ENCODE data around the gene DIP2C. TPM values are rescaled to one million over a fixed set of nuclear protein-coding genes. Genes with fewer than 3 reads are reported as not detected.
"Not testable (repeated sequence)": the region's sequence is repeated elsewhere in the genome, so short reads cannot be mapped to it uniquely, and the experiment has no call there.

DIP2C gene
- total RNA-seq, 1 donor from 2014 or later: 1.6 TPM

DNA sequence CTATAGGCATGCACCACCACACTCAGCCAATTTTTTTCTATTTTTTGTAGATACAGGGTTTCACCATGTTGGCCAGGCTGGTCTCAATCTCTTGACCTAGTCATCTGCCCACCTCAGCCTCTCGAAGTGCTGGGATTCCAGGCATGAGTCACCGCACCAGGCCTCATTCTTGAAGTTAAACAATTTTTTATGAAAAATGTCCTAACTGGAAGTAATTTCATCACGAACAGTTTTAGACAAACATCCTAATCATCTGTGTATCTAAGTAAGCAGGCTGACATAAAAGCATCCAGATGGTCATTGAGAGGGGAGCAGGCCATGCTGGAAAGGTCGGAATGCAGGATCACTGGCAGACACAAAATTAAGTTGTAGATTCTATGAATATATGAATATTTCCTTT is 285.1 kb downstream of the DIP2C start:
- Mint-ChIP-seq H3K27me3 (ENCODE audit: insufficient read depth) (peaks cover 3% of the 10 kb centered on the region), H3K27ac (no peak overlapping the region), H3K36me3 (ENCODE audit: low read depth) (no peaks in the 10 kb centered on the region), H3K4me1 (ENCODE audit: low read depth) (no peaks in the 10 kb centered on the region), H3K4me3 (no peak overlapping the region), H3K9me3 (no peaks in the 10 kb centered on the region)
- intact Hi-C loops (cut with micrococcal nuclease): no loop called here
- DNase-seq (ENCODE audit: low spot score): no peak

DNA sequence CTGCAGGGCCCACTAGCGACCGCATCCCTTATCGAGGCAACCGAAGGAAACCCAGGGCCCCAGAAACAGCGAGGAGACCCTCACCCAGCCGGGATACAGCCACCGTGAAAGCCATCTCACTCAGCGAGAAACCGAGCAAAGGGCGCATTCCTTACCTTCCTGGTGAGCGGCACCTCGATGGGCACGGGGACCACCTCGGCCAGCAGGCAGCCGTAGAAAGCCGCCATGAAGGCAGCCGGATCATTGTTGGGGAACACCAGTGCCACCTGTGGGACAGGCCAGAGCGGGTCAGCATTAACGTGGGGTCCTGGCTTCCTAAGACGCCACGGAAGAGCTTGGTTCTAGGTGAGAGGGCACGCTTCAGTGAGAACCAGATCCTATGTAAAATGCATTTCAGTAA is 290.5 kb downstream of the DIP2C start:
- H3K27me3 Mint-ChIP-seq (ENCODE audit: insufficient read depth): peaks cover 2% of the 10 kb centered on the region
- intact Hi-C loops (cut with micrococcal nuclease): no loop called here
- H3K4me1 Mint-ChIP-seq (ENCODE audit: low read depth): no peaks in the 10 kb centered on the region
- no peaks in the 10 kb centered on the region for H3K36me3 Mint-ChIP-seq (ENCODE audit: low read depth)
- DNase-seq (ENCODE audit: low spot score): no peak
- H3K4me3 Mint-ChIP-seq: no peak overlapping the region
- H3K27ac Mint-ChIP-seq: no peak overlapping the region
- H3K9me3 Mint-ChIP-seq: no peaks in the 10 kb centered on the region

DNA sequence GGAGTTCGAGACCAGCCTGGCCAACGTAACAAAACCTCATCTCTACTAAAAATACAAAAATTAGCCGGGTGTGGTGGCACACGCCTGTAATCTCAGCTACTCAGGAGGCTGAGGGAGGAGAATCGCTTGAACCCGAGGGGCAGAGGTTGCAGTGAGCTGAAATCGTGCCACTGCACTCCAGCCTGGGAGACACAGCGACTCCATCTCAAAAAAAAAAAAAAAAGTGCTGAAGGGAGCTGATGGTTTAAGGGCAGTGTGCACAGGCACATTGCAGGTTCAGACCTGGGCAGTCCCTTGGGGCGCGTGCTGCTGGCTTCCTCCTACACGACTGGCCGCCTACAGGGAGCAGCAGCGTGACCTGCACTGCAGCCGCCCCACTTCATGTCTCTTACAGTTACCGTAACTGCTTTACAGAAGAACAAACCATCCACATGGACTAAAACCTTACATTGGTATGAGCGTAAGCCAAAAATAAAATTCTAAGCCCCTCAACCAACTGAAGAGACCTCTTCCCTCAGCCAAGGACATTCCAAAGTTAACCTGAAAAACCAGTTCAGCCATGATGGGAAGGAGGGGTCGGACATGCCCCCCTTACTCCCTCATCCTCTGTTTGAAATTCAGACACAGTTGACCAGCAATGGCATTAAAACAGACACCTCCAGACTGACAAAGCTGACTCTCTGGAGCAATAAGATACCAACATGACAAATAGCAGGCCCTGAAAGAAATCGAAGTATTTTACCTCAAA is 292.0 kb downstream of the DIP2C start:
- intact Hi-C loops (cut with micrococcal nuclease): no loop called here
- H3K4me3 Mint-ChIP-seq: no peak overlapping the region
- H3K4me1 Mint-ChIP-seq (ENCODE audit: low read depth): no peaks in the 10 kb centered on the region
- H3K9me3 Mint-ChIP-seq: no peaks in the 10 kb centered on the region
- H3K36me3 Mint-ChIP-seq (ENCODE audit: low read depth): no peaks in the 10 kb centered on the region
- no peak for DNase-seq (ENCODE audit: low spot score)
- no peak overlapping the region for H3K27ac Mint-ChIP-seq
- peaks cover 2% of the 10 kb centered on the region for H3K27me3 Mint-ChIP-seq (ENCODE audit: insufficient read depth)

DNA sequence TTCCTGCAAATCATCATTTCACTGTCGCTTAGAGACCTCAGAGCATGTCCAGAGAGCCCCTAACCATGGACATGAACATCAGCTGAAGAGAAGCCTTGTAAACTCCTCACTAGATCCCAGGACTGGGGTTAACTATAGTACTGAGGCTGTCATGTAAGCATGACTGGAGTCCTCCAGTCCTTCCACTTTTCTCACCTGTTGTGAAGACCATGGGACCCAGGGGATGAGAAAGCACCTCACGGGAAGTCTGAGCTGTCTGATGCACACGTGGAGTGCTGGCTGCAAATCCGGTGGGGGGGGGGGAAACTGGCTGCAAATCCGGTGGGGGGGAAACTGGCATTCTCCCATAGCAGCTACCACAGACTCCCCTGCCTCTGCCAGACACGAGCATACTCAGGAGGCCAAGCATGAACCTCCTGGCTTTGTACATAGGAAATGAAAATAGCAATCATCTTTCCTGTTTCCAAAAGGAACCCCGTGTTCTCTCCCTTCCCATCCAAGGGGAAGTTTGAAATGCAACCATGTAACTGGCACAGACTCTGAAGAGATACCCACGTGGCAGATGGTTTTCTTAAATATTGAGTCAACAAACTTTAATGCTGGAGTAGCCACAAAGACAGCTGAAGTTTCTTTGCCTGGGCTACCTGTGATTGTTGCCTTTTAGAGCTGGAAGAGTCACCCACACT is 292.8 kb downstream of the DIP2C start:
- H3K27me3 Mint-ChIP-seq (ENCODE audit: insufficient read depth): peaks cover 2% of the 10 kb centered on the region
- intact Hi-C loops (cut with micrococcal nuclease): no loop called here
- DNase-seq (ENCODE audit: low spot score): no peak
- H3K36me3 Mint-ChIP-seq (ENCODE audit: low read depth): no peaks in the 10 kb centered on the region
- H3K27ac Mint-ChIP-seq: no peak overlapping the region
- no peak overlapping the region for H3K4me3 Mint-ChIP-seq
- H3K9me3 Mint-ChIP-seq: no peaks in the 10 kb centered on the region
- no peaks in the 10 kb centered on the region for H3K4me1 Mint-ChIP-seq (ENCODE audit: low read depth)

DNA sequence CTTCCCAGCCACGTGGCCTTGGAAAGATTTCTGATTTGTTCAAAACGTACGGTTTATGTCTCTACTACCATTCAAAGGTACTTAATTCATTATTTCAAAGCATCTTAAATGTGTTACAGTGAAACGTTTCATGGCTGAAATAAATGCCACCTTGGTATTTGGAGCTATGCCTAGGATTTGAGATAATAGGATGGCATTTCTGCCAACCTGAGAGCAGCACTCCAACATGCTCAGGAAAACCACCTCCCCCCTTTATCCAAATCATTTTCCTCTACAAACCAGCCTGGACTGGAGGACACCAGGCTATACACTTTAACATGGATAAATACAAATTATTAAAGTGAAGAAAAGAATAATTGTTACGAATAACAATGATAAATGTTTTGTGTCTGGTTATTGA is 293.4 kb downstream of the DIP2C start:
- no peaks in the 10 kb centered on the region for H3K4me1 Mint-ChIP-seq (ENCODE audit: low read depth)

DNA sequence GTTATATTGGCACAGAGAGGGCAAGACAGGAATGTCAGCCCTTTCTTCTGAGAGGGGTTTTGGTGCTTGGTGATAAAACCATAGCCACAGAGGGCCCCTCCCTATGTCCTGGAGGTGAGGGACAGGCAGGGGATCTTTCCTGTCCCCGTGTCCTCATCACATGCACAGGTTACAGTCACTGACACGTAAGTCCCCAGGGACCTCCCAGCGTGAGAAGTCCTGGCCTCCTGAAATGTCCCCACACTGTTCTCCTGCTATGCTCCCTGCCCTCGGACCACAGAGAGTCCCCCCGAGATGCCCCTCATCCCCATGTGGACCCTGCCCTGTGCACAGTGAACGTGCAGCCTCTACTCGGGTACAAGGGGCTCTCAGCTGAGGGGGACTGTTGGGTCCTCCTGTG is 293.8 kb downstream of the DIP2C start:
- Mint-ChIP-seq H3K27ac (no peak overlapping the region), H3K4me3 (no peak overlapping the region), H3K4me1 (ENCODE audit: low read depth) (no peaks in the 10 kb centered on the region), H3K9me3 (no peaks in the 10 kb centered on the region), H3K27me3 (ENCODE audit: insufficient read depth) (peaks cover 2% of the 10 kb centered on the region), H3K36me3 (ENCODE audit: low read depth) (no peaks in the 10 kb centered on the region)
- DNase-seq (ENCODE audit: low spot score): no peak
- intact Hi-C loops (cut with micrococcal nuclease): no loop called here

More for the DNA sequence above, 293.4 kb downstream of the DIP2C start:
- Mint-ChIP-seq H3K9me3 (no peaks in the 10 kb centered on the region), H3K27ac (no peak overlapping the region), H3K27me3 (ENCODE audit: insufficient read depth) (peaks cover 2% of the 10 kb centered on the region), H3K36me3 (ENCODE audit: low read depth) (no peaks in the 10 kb centered on the region), H3K4me3 (no peak overlapping the region)
- DNase-seq (ENCODE audit: low spot score): no peak
- intact Hi-C loops (cut with micrococcal nuclease): no loop called here

DNA sequence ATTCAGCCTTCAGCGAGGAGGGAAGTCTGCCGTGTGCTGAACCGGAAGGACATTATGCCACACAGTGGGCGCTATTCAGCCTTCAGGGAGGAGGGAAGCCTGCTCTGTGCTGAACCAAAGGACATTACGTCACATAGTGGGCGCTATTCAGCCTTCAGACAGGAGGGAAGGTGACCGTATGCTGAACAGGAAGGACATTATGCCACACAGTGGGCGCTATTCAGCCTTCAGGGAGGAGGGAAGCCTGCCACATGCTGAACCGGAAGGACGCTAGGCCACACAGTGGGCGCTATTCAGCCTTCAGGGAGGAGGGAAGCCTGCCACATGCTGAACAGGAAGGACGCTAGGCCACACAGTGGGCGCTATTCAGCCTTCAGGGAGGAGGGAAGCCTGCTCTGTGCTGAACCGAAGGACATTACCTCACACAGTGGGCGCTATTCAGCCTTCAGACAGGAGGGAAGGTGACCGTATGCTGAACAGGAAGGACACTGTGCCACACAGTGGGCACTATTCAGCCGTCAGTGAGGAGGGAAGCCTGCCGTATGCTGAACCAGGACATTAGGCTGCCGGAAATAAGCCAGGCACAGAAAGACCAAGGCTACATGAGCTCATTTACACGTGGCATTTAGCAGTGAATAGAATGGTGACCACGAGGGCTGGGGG is 294.9 kb downstream of the DIP2C start:
- H3K9me3 Mint-ChIP-seq: not testable (repeated sequence)

DNA sequence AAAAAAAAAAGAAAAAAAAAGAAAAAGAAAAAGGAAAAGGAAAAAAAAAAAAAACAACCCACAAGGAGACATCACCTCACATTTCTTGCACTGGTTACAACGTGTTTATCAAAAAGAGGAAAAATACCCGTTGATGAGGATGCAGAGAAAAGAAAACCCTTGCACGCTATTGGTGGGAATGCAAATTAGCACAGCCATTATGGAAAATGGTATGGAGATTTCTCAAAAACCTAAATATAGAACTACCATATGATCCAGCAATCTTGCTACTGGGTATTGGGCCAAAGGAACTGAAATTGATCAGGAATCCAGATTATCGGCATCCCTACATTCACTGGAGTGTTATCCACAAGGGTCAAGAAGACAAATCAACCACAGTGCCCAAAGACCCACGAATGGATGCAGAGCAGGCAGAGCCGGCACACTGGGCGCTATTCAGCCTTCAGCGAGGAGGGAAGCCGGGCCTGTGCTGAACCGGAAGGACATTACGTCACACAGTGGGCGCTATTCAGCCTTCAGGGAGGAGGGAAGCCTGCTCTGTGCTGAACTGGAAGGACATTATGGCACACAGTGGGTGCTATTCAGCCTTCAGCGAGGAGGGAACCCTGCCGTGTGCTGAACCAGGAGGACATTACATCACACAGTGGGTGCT is 295.6 kb downstream of the DIP2C start:
- no peaks in the 10 kb centered on the region for H3K4me1 Mint-ChIP-seq (ENCODE audit: low read depth)
- intact Hi-C loops (cut with micrococcal nuclease): no loop called here
- no peaks in the 10 kb centered on the region for H3K36me3 Mint-ChIP-seq (ENCODE audit: low read depth)
- H3K9me3 Mint-ChIP-seq: no peaks in the 10 kb centered on the region
- no peak overlapping the region for H3K4me3 Mint-ChIP-seq
- no peak for DNase-seq (ENCODE audit: low spot score)
- H3K27me3 Mint-ChIP-seq (ENCODE audit: insufficient read depth): peaks cover 2% of the 10 kb centered on the region
- H3K27ac Mint-ChIP-seq: no peak overlapping the region

More for the DNA sequence above, 294.9 kb downstream of the DIP2C start:
- H3K27ac Mint-ChIP-seq; H3K36me3 Mint-ChIP-seq (ENCODE audit: low read depth); H3K4me1 Mint-ChIP-seq (ENCODE audit: low read depth); H3K27me3 Mint-ChIP-seq (ENCODE audit: insufficient read depth); DNase-seq (ENCODE audit: low spot score); intact Hi-C loops (cut with micrococcal nuclease); H3K4me3 Mint-ChIP-seq: not testable (repeated sequence)

DNA sequence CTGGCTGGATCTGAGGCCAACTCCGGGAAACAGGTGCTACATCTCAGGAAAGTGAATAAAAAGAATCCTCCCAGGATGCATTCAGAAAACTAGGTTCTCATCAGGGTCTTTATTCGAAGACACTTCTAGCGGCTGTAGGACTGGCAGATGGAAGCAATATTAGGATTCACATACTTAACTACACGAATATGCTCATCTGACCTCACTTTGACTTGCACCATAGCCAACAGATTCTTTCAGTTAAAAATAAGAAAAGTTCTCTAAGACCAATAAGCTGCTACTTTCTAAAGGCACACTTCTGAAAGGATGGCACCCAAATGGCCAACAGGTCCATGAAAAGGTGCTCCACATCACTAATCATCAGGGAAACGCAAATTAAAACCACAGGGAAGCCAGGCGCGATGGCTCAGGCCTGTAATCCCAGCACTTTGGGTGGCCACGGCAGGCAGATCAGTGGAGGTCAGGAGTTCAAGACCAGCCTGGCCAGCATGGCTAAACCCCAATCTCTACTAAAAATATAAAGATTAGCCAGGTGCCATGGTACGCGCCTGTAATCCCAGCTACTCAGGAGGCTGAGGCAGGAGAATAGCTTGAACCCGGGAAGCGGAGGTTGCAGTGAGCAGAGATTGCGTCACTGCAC is 296.2 kb downstream of the DIP2C start:
- intact Hi-C loops (cut with micrococcal nuclease): no loop called here
- H3K9me3 Mint-ChIP-seq: no peaks in the 10 kb centered on the region
- no peaks in the 10 kb centered on the region for H3K4me1 Mint-ChIP-seq (ENCODE audit: low read depth)
- no peak overlapping the region for H3K27ac Mint-ChIP-seq
- no peaks in the 10 kb centered on the region for H3K36me3 Mint-ChIP-seq (ENCODE audit: low read depth)
- no peak for DNase-seq (ENCODE audit: low spot score)
- H3K4me3 Mint-ChIP-seq: no peak overlapping the region
- peaks cover 2% of the 10 kb centered on the region for H3K27me3 Mint-ChIP-seq (ENCODE audit: insufficient read depth)

DNA sequence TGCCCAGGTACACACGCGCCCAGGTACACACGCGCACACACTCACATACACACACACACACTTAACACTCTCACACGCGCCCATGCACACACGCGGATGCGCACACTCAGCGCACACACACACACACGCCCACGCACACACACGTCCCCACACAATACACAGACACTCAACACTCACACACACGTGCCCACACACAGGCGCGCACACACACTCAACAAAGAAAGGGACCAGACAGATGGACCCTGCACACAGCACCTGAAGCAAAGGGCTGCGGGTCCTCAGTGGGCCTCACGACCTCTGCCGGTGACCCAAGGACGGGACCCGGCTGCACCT is 296.8 kb downstream of the DIP2C start:
- Mint-ChIP-seq H3K4me1 (ENCODE audit: low read depth) (no peaks in the 10 kb centered on the region), H3K27me3 (ENCODE audit: insufficient read depth) (peaks cover 2% of the 10 kb centered on the region), H3K36me3 (ENCODE audit: low read depth) (no peaks in the 10 kb centered on the region), H3K9me3 (no peaks in the 10 kb centered on the region), H3K4me3 (no peak overlapping the region), H3K27ac (no peak overlapping the region)
- intact Hi-C loops (cut with micrococcal nuclease): no loop called here
- no peak for DNase-seq (ENCODE audit: low spot score)

DNA sequence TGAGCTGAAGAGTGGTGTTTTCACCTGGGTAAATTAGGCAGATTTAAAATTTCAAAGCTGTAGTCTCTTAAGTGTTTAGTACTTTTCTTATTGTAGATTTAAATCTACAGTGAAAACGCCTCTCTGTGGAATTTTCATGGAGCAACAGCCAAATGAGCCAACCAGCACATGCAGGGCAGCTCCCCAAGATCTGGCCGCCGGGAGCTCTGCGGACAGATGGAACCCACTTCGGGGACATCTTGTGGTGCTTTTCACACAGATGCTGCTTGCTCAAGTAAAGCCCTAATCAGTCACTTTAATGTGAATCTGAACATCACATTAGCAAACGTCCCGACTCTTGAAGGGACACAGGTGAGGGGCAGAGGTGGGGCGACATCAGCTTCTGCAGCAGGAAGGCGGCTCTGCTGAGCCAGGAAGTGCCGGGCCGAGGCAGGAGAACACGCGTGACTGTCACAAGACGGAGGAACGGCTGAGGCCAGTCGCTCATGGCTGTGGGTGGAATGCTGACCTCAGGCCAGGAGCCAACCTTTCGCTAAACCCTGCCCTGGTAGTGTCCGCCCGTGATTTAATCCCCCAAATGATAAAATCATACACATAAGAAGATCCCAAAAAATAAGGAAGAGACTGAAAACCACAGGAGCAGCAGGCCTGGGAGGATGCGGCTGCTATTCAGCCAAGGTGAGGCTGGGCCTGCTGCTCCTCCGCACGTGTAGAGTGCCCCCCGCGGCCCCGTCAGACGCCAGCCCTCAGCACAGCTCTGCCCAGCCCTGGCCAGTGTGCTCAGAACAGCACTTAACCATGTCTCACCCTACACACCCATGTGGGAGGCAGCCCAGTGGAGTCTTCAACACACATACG is 297.4 kb downstream of the DIP2C start:
- no peak overlapping the region for H3K4me3 Mint-ChIP-seq
- no peaks in the 10 kb centered on the region for H3K9me3 Mint-ChIP-seq
- intact Hi-C loops (cut with micrococcal nuclease): no loop called here
- H3K36me3 Mint-ChIP-seq (ENCODE audit: low read depth): no peaks in the 10 kb centered on the region
- peaks cover 2% of the 10 kb centered on the region for H3K27me3 Mint-ChIP-seq (ENCODE audit: insufficient read depth)
- no peak for DNase-seq (ENCODE audit: low spot score)
- no peak overlapping the region for H3K27ac Mint-ChIP-seq
- no peaks in the 10 kb centered on the region for H3K4me1 Mint-ChIP-seq (ENCODE audit: low read depth)

DNA sequence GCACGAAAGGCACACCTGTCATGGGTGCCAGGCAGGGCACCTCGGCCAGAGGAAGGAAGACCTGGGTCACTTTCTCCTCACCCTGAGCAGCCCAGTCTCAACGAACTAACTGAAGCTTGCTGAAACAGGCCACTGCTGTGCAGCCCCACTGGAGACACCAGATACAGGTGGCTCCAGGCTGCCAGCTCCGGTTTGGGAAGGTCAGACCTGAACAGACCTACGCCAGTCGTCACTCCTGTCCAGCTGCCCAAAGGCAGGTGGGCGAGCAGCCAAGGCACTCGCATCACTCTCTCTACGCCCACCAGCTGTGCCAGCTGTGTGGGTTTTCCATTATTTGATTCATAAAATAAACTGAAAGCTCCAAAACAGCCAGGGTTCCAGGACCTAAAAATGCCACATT is 298.2 kb downstream of the DIP2C start:
- intact Hi-C loops (cut with micrococcal nuclease): no loop called here
- DNase-seq (ENCODE audit: low spot score): no peak
- Mint-ChIP-seq H3K36me3 (ENCODE audit: low read depth) (no peaks in the 10 kb centered on the region), H3K9me3 (no peaks in the 10 kb centered on the region), H3K4me1 (ENCODE audit: low read depth) (no peaks in the 10 kb centered on the region), H3K27ac (no peak overlapping the region), H3K4me3 (no peak overlapping the region), H3K27me3 (ENCODE audit: insufficient read depth) (peaks cover 2% of the 10 kb centered on the region)
